MM.1S (cell line): ENCODE measurements around the gene BAIAP3.

ENCODE experiments used
- CTCF ChIP-seq: fragments of 300-600 bp; sonication (generic); IDR thresholded peaks from 2 replicates; pipeline ENCODE4 v1.5.1; 2016; ENCODE audit warnings: antibody characterized with exemption, low read length, mixed read lengths
- EZH2 ChIP-seq: fragments of 300-600 bp; sonication (generic); optimal IDR thresholded peaks from 2 replicates; pipeline ENCODE3; 2017; ENCODE audit warnings: low read depth, mild to moderate bottlenecking, antibody characterized with exemption, low read length, mixed read lengths
- EZH2phosphoT487 ChIP-seq: fragments of 300-600 bp; sonication (generic); IDR thresholded peaks from 2 replicates; pipeline ENCODE4 v1.6.1; 2018; ENCODE audit warnings: antibody characterized with exemption, low read length

- TF ChIP-seq CTCF (no peak), EZH2phosphoT487 (no peak), EZH2 (no peak)
Measured at GRCh38 chr16:1313721-1314369, 19.6 kb upstream of the BAIAP3 start.
